ENCODE data around the gene LRRC73.

LRRC73 gene

GRCh38 chr6:43532201-43532600, 22.1 kb upstream of the LRRC73 start:
- DNase-seq (ENCODE audit: extremely low read depth, low read depth) = no peak
- TF ChIP-seq CTCF (IDR thresholded peaks at IDR 0.05; ENCODE audit: low read depth, low read length) = no peak

- no peak for TF ChIP-seq CTCF (IDR thresholded peaks at IDR 0.05; ENCODE audit: low read depth, low read length)
- DNase-seq (ENCODE audit: extremely low read depth, low read depth) = no peak
Observed at GRCh38 chr6:43524483-43524961, 14.4 kb upstream of the LRRC73 start.

- DNase-seq (ENCODE audit: extremely low read depth, low read depth) = no peak
- TF ChIP-seq CTCF (IDR thresholded peaks at IDR 0.05; ENCODE audit: low read depth, low read length) = no peak
Observed at GRCh38 chr6:43523284-43523683, 13.1 kb upstream of the LRRC73 start.

GRCh38 chr6:43522547-43523261, 12.6 kb upstream of the LRRC73 start:
- no peak for DNase-seq (ENCODE audit: extremely low read depth, low read depth)
- TF ChIP-seq CTCF (IDR thresholded peaks at IDR 0.05; ENCODE audit: low read depth, low read length) = no peak

DNA sequence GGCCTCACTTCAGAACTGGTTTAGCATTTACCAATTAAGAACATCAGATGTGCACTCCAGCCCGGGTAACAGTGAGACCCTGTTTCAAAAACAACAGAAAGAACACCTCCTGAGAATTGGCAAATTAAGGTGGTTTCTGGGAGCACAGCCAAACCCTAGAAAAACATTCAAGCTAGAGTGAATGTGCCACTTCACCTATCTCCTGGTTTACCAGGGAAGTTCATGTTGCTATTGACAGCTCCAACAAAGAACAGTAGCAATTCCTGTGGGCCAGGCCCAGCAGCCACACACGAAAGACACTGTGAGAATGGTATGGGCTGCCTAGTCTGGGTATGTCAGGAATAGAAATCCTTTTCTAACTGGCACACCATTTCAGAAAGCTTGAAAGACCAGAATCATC, 11.7 kb upstream of the LRRC73 start:
- no peak for DNase-seq (ENCODE audit: extremely low read depth, low read depth)
- TF ChIP-seq CTCF (IDR thresholded peaks at IDR 0.05; ENCODE audit: low read depth, low read length) = no peak

DNA sequence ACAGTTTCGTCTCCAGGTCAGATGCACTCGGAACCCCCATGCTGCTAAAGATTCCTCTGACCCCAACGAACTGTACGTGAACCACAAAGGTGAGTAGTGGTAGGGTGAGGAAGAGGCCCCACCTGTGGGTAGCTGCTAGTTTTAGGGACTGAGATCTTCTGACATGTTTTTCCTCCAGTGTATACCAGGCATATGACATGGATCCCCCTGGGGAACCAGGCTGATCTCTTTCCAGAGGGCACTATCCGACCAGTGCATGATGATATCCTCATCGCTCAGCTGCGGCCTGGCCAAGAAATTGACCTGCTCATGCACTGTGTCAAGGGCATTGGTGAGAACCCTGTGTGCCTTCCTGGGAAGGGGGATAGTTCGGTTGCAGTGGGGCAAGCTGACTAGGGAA, 10.0 kb upstream of the LRRC73 start:
- no peak for TF ChIP-seq CTCF (IDR thresholded peaks at IDR 0.05; ENCODE audit: low read depth, low read length)
- no peak for DNase-seq (ENCODE audit: extremely low read depth, low read depth)

GRCh38 chr6:43517505-43518357, 7.6 kb upstream of the LRRC73 start:
- TF ChIP-seq CTCF (IDR thresholded peaks at IDR 0.05; ENCODE audit: low read depth, low read length) = no peak

More at GRCh38 chr6:43517505-43518357, 7.6 kb upstream of the LRRC73 start:
- no peak for DNase-seq (ENCODE audit: extremely low read depth, low read depth)

All from AG09319 (cell line).